Measurements from ENCODE around the gene UGT1A8.
A peak's percentile ranks its signal among the peaks of the same experiment; 100 is the strongest.
"Not testable (repeated sequence)": the region's sequence is repeated elsewhere in the genome, so short reads cannot be mapped to it uniquely, and the experiment has no call there.

UGT1A8 gene

GRCh38 chr2:233689031-233689430, 71.6 kb downstream of the UGT1A8 start:
- no peak for DNase-seq

DNA sequence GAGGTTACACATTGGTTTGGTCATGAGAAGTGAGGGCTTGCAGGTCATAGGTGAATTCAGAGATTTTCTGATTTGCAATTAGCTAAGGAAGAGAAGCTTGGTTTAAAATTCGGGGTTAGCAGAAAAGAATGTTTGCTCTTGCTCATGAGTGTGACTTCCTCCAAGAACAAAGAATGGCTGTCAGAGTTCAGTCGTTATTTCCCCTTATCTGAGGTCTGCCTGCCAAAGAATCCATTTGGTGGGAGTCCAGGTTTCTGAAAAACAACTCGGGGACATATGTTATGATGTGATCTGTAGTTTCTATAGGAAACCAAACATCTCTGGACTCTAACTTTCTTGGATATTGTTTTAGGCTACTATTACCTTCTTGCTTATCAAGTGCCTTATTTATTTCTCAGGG, 72.1 kb downstream of the UGT1A8 start:
- DNase-seq, result no peak

- DNase-seq, result no peak
Observed at GRCh38 chr2:233690444-233690843, 73.0 kb downstream of the UGT1A8 start.

- no peak for DNase-seq
Observed at GRCh38 chr2:233691443-233692433, 74.3 kb downstream of the UGT1A8 start.

GRCh38 chr2:233692648-233693047, 75.2 kb downstream of the UGT1A8 start, which contains the start of gene UGT1A6:
Gene UGT1A6 (plus strand): TSS chr2:233692890. CDS start chr2:233693005, 115 bp downstream.
- no peak for DNase-seq

- DNase-seq, result no peak
Observed at GRCh38 chr2:233693963-233694362, 76.5 kb downstream of the UGT1A8 start.

- DNase-seq, result no peak
Observed at GRCh38 chr2:233698740-233699139, 81.3 kb downstream of the UGT1A8 start.

DNA sequence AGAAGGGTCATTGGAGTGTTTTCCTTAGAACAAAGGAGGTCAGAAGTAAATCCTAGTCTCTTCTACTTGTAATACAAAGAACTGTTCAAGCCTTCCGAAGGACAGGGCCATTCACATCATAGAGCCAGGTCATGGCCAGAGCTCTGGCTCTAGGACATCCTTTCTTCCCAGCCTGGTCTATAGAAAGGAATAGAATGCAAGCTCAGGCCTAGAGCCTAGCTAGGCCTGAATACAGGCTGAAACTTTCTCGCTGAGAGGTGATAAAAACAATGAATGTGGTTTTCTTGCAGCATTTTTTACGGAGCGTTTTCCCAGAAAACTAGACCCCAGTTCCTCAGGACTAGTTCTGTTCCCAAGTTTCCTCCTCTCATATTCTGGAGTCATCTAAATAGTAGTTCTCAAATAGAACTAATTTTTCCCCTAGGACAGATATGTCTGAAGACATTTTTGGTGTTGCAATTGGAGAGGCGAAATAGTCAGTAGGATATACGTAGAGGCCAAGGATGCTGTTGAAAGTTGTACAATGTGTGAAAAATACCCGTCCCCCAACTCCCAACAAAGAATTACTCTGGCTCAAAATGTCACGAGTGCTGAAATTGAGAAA, 82.1 kb downstream of the UGT1A8 start:
- DNase-seq, result no peak

- no peak for DNase-seq
Observed at GRCh38 chr2:233700028-233700635, 82.7 kb downstream of the UGT1A8 start.

GRCh38 chr2:233700842-233701241, 83.4 kb downstream of the UGT1A8 start:
- DNase-seq, result not testable (repeated sequence)

GRCh38 chr2:233702238-233702637, 84.8 kb downstream of the UGT1A8 start:
- no peak for DNase-seq

DNA sequence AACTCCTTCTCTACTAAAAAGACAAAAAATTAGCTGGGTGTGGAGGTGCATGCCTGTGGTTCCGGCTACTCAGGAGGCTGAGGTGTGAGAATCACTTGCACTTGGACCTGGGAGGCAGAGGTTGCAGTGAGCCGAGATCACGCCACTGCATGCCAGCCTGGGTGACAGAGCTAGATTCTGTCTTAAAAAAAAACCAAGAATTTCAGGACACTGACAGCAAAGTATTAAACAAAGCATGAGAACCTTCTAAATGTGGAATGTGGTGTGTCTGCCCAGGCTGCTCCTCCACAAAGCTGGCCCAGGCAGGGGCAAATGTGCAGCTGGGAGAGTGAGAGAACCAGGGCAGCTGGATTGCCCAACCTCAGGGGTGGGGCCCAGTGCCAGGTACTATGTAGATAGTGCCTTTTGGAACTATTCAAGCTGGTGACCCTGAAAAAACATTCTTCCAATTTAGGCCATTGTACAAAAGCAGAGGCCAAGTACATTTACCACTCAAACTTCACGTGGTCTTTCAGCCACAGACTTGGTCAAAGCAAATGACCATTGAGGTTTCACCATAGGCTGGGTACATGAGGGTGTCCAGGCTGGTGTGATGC, 88.6 kb downstream of the UGT1A8 start:
- DNase-seq, result no peak

DNA sequence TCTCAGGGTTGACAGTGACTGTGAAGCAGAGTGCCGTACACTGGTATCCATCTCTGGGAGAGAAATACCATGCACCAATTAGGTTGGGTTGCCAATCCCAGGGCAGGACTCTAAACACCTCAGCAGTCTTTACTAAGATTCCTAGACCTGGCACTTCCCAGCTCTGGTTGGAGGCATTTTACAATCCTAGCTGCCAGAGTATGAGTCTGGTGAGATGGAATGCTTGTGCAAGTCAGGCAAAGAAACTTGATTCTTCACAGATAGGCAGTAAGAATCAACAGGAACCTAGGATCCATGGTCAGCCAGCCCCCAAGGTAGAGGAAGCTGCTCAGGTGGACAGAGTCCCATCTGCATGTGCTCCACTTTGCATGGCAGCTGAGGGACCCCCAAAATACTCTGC, 89.3 kb downstream of the UGT1A8 start:
- DNase-seq, result no peak

DNA sequence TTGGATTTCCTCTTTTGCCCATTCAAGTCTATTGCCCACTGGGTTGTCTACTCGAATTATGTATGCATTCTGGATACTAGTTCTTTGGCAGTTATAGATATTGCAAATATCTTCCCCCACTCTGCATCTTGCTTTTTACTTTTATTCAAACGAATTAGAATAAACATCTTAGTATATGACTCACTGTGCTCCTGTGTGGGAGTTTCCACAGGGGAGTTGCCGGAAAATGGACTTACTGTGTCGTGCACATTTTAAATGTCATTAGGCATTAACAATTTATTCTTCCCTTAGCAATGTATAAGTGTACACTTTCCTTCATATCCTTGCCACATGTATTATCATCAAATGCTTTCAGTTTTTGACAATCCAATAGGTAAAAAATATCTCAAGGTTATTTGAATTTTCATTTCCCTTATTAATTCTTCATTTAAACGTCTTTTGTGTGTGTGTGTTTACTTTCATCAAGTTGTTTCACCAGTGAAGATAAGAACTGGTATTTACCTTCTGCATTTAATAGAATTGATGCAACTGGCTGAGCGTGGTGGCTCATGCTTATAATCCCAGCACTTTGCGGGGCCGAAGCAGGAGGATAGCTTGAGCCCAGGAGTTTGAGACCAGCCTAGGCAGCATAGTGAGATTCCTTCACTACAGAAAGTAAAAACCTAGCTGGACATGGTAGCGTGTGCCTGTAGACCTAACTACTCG, 90.7 kb downstream of the UGT1A8 start:
- DNase-seq, result no peak

GRCh38 chr2:233708942-233709341, 91.5 kb downstream of the UGT1A8 start:
- DNase-seq, result no peak

DNA sequence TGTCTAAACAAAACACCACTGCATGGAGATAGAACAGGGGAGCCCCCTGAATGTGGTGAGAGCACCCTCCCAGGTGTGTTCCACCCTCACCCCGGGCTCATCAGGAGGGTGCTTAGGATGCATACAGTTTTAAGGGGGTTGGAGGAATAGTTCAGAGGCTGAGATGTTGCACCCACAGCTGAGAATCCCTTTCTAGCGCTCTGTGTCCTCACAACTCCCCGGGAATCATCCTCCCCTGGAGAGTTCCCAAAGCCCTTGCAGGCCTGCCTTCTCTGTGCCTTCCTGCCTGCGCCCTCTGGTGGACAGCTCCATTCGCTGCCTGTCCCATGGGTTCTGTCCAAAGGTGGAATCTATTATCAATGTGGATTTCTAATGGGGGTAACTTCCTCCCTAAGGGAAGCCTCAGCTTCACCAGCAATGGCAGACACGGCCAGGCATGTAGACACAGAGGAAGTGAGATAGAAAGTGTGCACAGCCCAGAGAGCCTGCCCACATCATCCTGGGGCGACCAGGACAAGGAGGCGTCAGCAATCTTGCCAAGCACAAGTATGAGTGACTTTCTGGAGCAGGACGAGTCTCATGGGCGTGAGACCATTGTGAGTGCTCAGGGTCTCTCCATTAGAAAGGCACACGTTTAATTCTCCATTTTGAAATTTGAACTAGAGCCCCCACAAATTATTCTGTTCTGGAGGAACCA, 94.0 kb downstream of the UGT1A8 start:
- peak; percentile 52 to 53 for DNase-seq

GRCh38 chr2:233712611-233713261, 95.3 kb downstream of the UGT1A8 start, which contains the start of gene UGT1A5:
Gene UGT1A5 (plus strand): TSS chr2:233712907. CDS start chr2:233712992, 85 bp downstream.
- no peak for DNase-seq

DNA sequence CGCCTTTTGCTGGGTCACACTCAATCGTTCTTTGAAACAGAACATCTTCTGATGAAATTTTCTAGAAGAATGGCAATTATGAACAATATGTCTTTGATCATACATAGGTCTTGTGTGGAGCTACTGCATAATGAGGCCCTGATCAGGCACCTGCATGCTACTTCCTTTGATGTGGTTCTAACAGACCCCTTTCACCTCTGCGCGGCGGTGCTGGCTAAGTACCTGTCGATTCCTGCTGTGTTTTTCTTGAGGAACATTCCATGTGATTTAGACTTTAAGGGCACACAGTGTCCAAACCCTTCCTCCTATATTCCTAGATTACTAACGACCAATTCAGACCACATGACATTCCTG, 95.8 kb downstream of the UGT1A8 start:
- DNase-seq, result no peak

DNA sequence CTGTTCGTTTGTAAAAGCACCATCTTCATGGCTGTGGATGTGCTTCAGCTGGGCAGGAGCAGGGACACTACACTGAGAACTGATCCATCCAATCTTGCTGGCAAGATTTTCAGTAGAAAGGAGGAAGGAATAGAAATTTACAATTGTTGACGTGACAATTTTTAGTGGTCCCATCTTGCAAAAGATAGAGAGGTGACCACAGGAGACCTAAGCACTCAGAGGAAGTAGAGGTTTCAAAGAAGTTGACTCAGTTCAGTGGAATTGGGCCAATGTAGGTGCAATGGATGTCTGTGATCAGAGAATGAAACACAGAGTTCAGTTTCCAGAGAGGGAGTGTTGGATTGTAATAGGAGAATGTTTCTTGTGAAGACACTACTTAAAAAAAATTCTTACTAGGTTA, 96.7 kb downstream of the UGT1A8 start:
- DNase-seq, result no peak

- DNase-seq, result no peak
Observed at GRCh38 chr2:233718552-233718951, 101.1 kb downstream of the UGT1A8 start, which contains the start of gene UGT1A4. Gene UGT1A4 (plus strand): TSS chr2:233718736. CDS start chr2:233718821, 85 bp downstream.

DNA sequence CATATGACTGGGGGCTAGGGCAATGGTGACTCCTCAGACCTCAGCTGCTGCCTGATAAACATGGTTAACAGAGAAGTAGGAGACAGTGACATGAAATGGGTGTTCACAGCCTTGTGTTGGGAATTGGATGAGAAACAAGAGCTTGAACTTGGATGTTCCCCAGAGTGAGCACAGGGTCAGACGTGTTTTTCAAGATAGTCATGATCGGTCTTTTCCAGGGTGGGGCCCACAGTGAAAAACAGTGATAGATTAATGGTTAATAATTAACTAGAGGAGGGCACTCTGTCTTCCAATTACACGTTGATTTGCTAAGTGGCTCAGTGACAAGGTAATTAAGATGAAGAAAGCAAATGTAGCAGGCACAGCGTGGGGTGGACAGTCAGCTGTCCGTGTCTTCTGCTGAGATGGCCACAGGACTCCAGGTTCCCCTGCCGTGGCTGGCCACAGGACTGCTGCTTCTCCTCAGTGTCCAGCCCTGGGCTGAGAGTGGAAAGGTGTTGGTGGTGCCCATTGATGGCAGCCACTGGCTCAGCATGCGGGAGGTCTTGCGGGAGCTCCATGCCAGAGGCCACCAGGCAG, 111.4 kb downstream of the UGT1A8 start, which contains the start of gene UGT1A3:
Gene UGT1A3, plus strand, starts transcription at position 320 of the 579 bp plus-strand sequence. Its CDS starts 85 bp downstream, at position 405.
- no peak for DNase-seq

Measured in CD4-positive, alpha-beta T cell treated with Interleukin-1 beta for 1 hour (primary cell).